ENCODE results near the gene SYNC. TPM values are rescaled to one million over a fixed set of nuclear protein-coding genes. Genes with fewer than 3 reads are reported as not detected.
"Not testable (repeated sequence)": the region's sequence is repeated elsewhere in the genome, so short reads cannot be mapped to it uniquely, and the experiment has no call there.

The SYNC gene
- polyA plus RNA-seq, 3 donors = 0.05 TPM; not detected in 2

- no peaks in the 10 kb centered on the region for H3K79me2 ChIP-seq (ENCODE audit: insufficient read depth, low read length)
- no peak overlapping the region for H3K27ac Mint-ChIP-seq
- TF ChIP-seq CTCF (IDR thresholded peaks at IDR 0.05) = no peak
- no peak overlapping the region for H3K9ac ChIP-seq (ENCODE audit: insufficient read depth, low read length, poor library complexity, severe bottlenecking)
- no peak overlapping the region for H3K4me2 ChIP-seq (replicated peaks; ENCODE audit: extremely low read depth, low read length, poor library complexity, severe bottlenecking)
- H3K4me3 Mint-ChIP-seq = no peak overlapping the region
- H3K27me3 Mint-ChIP-seq (ENCODE audit: low read depth in 3 of 3) = no peaks in the 10 kb centered on the region
- no peaks in the 10 kb centered on the region for H3K27me3 ChIP-seq (ENCODE audit: control insufficient read depth in 2 of 2, insufficient read depth in 2 of 2, low read length in 2 of 2)
- no peak overlapping the region for H2AFZ ChIP-seq (ENCODE audit: insufficient read depth, low read depth, low read length, poor library complexity, severe bottlenecking)
- no peaks in the 10 kb centered on the region for H3K9me3 ChIP-seq (replicated peaks in 1 of 2; ENCODE audit: control insufficient read depth in 1 of 2, insufficient read depth in 1 of 2, low read length in 2 of 2)
- no peak overlapping the region for H3K4me3 ChIP-seq (replicated peaks in 1 of 3; ENCODE audit: low read depth in 2 of 3, low read length in 3 of 3)
- H3K27ac ChIP-seq (ENCODE audit: low read depth in 1 of 2, low read length in 2 of 2) = no peak overlapping the region
- H3K36me3 Mint-ChIP-seq = peaks cover 79 to 96% of the 10 kb centered on the region in 2 donors
- H3K4me1 ChIP-seq (ENCODE audit: control insufficient read depth in 1 of 2, insufficient read depth in 2 of 2, low read length in 2 of 2) = no peaks in the 10 kb centered on the region
- WGBS (ENCODE audit: insufficient coverage) = 100% methylated on average over 1 of the region's 2 CpGs
- H3K4me1 Mint-ChIP-seq = no peaks in the 10 kb centered on the region
- no peaks in the 10 kb centered on the region for H3K9me3 Mint-ChIP-seq
- H4K20me1 ChIP-seq (ENCODE audit: insufficient read depth, low read length) = no peaks in the 10 kb centered on the region
- no peak for DNase-seq
- intact Hi-C loops (cut with micrococcal nuclease) = no loop called here
- H3K36me3 ChIP-seq (replicated peaks in 1 of 2; ENCODE audit: control insufficient read depth in 1 of 2, insufficient read depth in 2 of 2, low read length in 2 of 2) = peaks cover 83 to 100% of the 10 kb centered on the region in 2 donors
Measured at GRCh38 chr1:32681509-32681908, 21.1 kb downstream of the SYNC start.

- H3K4me1 ChIP-seq (ENCODE audit: control insufficient read depth in 1 of 2, insufficient read depth in 2 of 2, low read length in 2 of 2) = no peaks in the 10 kb centered on the region
- no peaks in the 10 kb centered on the region for H3K9me3 Mint-ChIP-seq
- TF ChIP-seq CTCF (IDR thresholded peaks at IDR 0.05) = no peak
- no peaks in the 10 kb centered on the region for H3K27me3 Mint-ChIP-seq (ENCODE audit: low read depth in 3 of 3)
- WGBS (ENCODE audit: insufficient coverage) = 100% methylated on average over 1 of the region's 1 CpG
- H3K27ac Mint-ChIP-seq = no peak overlapping the region
- H3K36me3 Mint-ChIP-seq = peaks cover 74 to 96% of the 10 kb centered on the region in 2 donors
- no peak overlapping the region for H3K4me2 ChIP-seq (replicated peaks; ENCODE audit: extremely low read depth, low read length, poor library complexity, severe bottlenecking)
- no peaks in the 10 kb centered on the region for H4K20me1 ChIP-seq (ENCODE audit: insufficient read depth, low read length)
- no peak overlapping the region for H2AFZ ChIP-seq (ENCODE audit: insufficient read depth, low read depth, low read length, poor library complexity, severe bottlenecking)
- no peak overlapping the region for H3K4me3 Mint-ChIP-seq
- no peak overlapping the region for H3K4me3 ChIP-seq (replicated peaks in 1 of 3; ENCODE audit: low read depth in 2 of 3, low read length in 3 of 3)
- H3K79me2 ChIP-seq (ENCODE audit: insufficient read depth, low read length) = no peaks in the 10 kb centered on the region
- H3K4me1 Mint-ChIP-seq = no peaks in the 10 kb centered on the region
- intact Hi-C loops (cut with micrococcal nuclease) = no loop called here
- H3K9ac ChIP-seq (ENCODE audit: insufficient read depth, low read length, poor library complexity, severe bottlenecking) = no peak overlapping the region
- no peaks in the 10 kb centered on the region for H3K9me3 ChIP-seq (replicated peaks in 1 of 2; ENCODE audit: control insufficient read depth in 1 of 2, insufficient read depth in 1 of 2, low read length in 2 of 2)
- H3K27me3 ChIP-seq (ENCODE audit: control insufficient read depth in 2 of 2, insufficient read depth in 2 of 2, low read length in 2 of 2) = no peaks in the 10 kb centered on the region
- no peak overlapping the region for H3K27ac ChIP-seq (ENCODE audit: low read depth in 1 of 2, low read length in 2 of 2)
- H3K36me3 ChIP-seq (replicated peaks in 1 of 2; ENCODE audit: control insufficient read depth in 1 of 2, insufficient read depth in 2 of 2, low read length in 2 of 2) = peaks cover 84 to 100% of the 10 kb centered on the region in 2 donors
- DNase-seq = no peak
Measured at GRCh38 chr1:32680642-32681041, 21.9 kb downstream of the SYNC start.

GRCh38 chr1:32679993-32680392, 22.6 kb downstream of the SYNC start:
- H3K27ac ChIP-seq (ENCODE audit: low read depth in 1 of 2, low read length in 2 of 2); H3K9ac ChIP-seq (ENCODE audit: insufficient read depth, low read length, poor library complexity, severe bottlenecking); H3K27me3 Mint-ChIP-seq (ENCODE audit: low read depth in 3 of 3); H3K9me3 ChIP-seq (replicated peaks in 1 of 2; ENCODE audit: control insufficient read depth in 1 of 2, insufficient read depth in 1 of 2, low read length in 2 of 2); H2AFZ ChIP-seq (ENCODE audit: insufficient read depth, low read depth, low read length, poor library complexity, severe bottlenecking); H3K9me3 Mint-ChIP-seq; H3K4me3 Mint-ChIP-seq; H3K79me2 ChIP-seq (ENCODE audit: insufficient read depth, low read length); H3K4me2 ChIP-seq (replicated peaks; ENCODE audit: extremely low read depth, low read length, poor library complexity, severe bottlenecking); H3K4me3 ChIP-seq (replicated peaks in 1 of 3; ENCODE audit: low read depth in 2 of 3, low read length in 3 of 3); DNase-seq; H3K4me1 ChIP-seq (ENCODE audit: control insufficient read depth in 1 of 2, insufficient read depth in 2 of 2, low read length in 2 of 2); H3K4me1 Mint-ChIP-seq; H3K27me3 ChIP-seq (ENCODE audit: control insufficient read depth in 2 of 2, insufficient read depth in 2 of 2, low read length in 2 of 2); H4K20me1 ChIP-seq (ENCODE audit: insufficient read depth, low read length); intact Hi-C loops (cut with micrococcal nuclease): not testable (repeated sequence)
- Mint-ChIP-seq H3K27ac (peak overlapping the region in 1 of 7 donors; percentile 37), H3K36me3 (peaks cover 70 to 95% of the 10 kb centered on the region in 2 donors)
- WGBS (ENCODE audit: insufficient coverage) = no CpG with 5 or more reads among the region's 4 CpGs
- H3K36me3 ChIP-seq (replicated peaks in 1 of 2; ENCODE audit: control insufficient read depth in 1 of 2, insufficient read depth in 2 of 2, low read length in 2 of 2) = peaks cover 84 to 100% of the 10 kb centered on the region in 2 donors

All from CD14-positive monocyte (primary cell).